H1 (cell line): ENCODE measurements around the gene JMJD8. TPM values are rescaled to one million over a fixed set of nuclear protein-coding genes. Genes with fewer than 3 reads are reported as not detected.
A peak's percentile ranks its signal among the peaks of the same experiment; 100 is the strongest.

Experiments used
- ASH2L ChIP-seq: fragments of 200-600, 300-600 bp; sonication (generic); IDR thresholded peaks from one replicate; pipeline ENCODE4 v1.7.1; 2017; ENCODE audit warnings: low read length
- BACH1 ChIP-seq: IDR thresholded peaks from 2 replicates; pipeline ENCODE4 v1.6.1; 2012; ENCODE audit warnings: low read length, improper control_type of control experiment
- CTBP2 ChIP-seq: IDR thresholded peaks from 2 replicates; pipeline ENCODE4 v1.7.0; 2011; ENCODE audit warnings: borderline replicate concordance, mild to moderate bottlenecking, moderate library complexity, mixed read lengths, low read length; ENCODE audit not compliant: insufficient read depth, insufficient read length
- CTCF ChIP-seq, 3 experiments: IDR thresholded peaks; 1 replicate in 2 of 3; 2 replicates in 1 of 3; pipeline versions ENCODE4 v1.5.1 to v1.6.1; 2011; ENCODE audit warnings: low read length in 3 of 3, mild to moderate bottlenecking in 3 of 3, inconsistent platforms in 2 of 3, low read depth in 1 of 3, moderate library complexity in 1 of 3; ENCODE audit not compliant: insufficient read depth in 1 of 3; ENCODE audit errors: control extremely low read depth in 1 of 3
- E2F6 ChIP-seq: IDR thresholded peaks from 2 replicates; pipeline ENCODE4 v1.6.1; 2012; ENCODE audit warnings: inconsistent platforms
- EGR1 ChIP-seq: IDR thresholded peaks from 2 replicates; pipeline ENCODE4 v1.6.1; 2011; ENCODE audit warnings: low read depth, low read length, borderline replicate concordance
- FOSL1 ChIP-seq: IDR thresholded peaks from 2 replicates; pipeline ENCODE4 v1.6.1; 2011; ENCODE audit warnings: mild to moderate bottlenecking, low read depth, low read length, moderate library complexity; ENCODE audit not compliant: insufficient read depth
- GABPA ChIP-seq: IDR thresholded peaks from 2 replicates; pipeline ENCODE4 v1.6.1; 2011; ENCODE audit warnings: mild to moderate bottlenecking, low read length, moderate library complexity, borderline replicate concordance; ENCODE audit not compliant: insufficient read depth
- KDM5A ChIP-seq: fragments of 200-600 bp; IDR thresholded peaks from 2 replicates; pipeline ENCODE4 v1.7.1; 2012; ENCODE audit warnings: mild to moderate bottlenecking, low read length, inconsistent platforms, mixed read lengths
- NANOG ChIP-seq: IDR thresholded peaks from 2 replicates; pipeline ENCODE4 v1.6.1; 2011; ENCODE audit warnings: low read length, low read depth, mild to moderate bottlenecking, inconsistent platforms; ENCODE audit not compliant: insufficient read depth, poor library complexity, severe bottlenecking
- RAD21 ChIP-seq, 2 experiments: IDR thresholded peaks in 1 of 2; conservative IDR thresholded peaks in 1 of 2; 2 replicates each; pipeline ENCODE4 v1.6.1; 2011; ENCODE audit warnings: low read depth in 2 of 2, low read length in 2 of 2, improper control_type of control experiment in 1 of 2, inconsistent platforms in 1 of 2, mild to moderate bottlenecking in 1 of 2, moderate library complexity in 1 of 2
- RBBP5 ChIP-seq: IDR thresholded peaks from 2 replicates; pipeline ENCODE4 v1.7.1; 2012; ENCODE audit warnings: low read depth, mild to moderate bottlenecking, inconsistent platforms, low read length, moderate library complexity, borderline replicate concordance
- RXRA ChIP-seq: IDR thresholded peaks from 2 replicates; pipeline ENCODE4 v1.6.1; 2011; ENCODE audit warnings: low read depth, mild to moderate bottlenecking, low read length, moderate library complexity; ENCODE audit not compliant: insufficient read depth
- SAP30 ChIP-seq: fragments of 300-600 bp; sonication (generic); IDR thresholded peaks from 2 replicates; pipeline ENCODE4 v1.7.1; 2012; ENCODE audit warnings: low read length, moderate library complexity, mild to moderate bottlenecking, inconsistent platforms; ENCODE audit not compliant: insufficient read depth, insufficient replicate concordance
- SP1 ChIP-seq: IDR thresholded peaks from 2 replicates; pipeline ENCODE4 v1.6.1; 2011; ENCODE audit warnings: low read depth, low read length
- SP2 ChIP-seq: IDR thresholded peaks from 2 replicates; pipeline ENCODE4 v1.6.1; 2012; ENCODE audit warnings: mild to moderate bottlenecking, low read length, inconsistent platforms
- TAF1 ChIP-seq: IDR thresholded peaks from 2 replicates; pipeline ENCODE4 v1.6.1; 2011; ENCODE audit warnings: mild to moderate bottlenecking, low read depth, low read length
- USF2 ChIP-seq: IDR thresholded peaks from 2 replicates; pipeline ENCODE4 v1.6.1; 2011; ENCODE audit warnings: low read length, improper control_type of control experiment
- polyA plus RNA-seq, 7 experiments: library from polyadenylated mRNA; depleted of rRNA in 3 of 7; stranded (reverse) in 5 of 7; unstranded in 2 of 7; fragments of >200 nt in 5 of 7; fragments of 200-250 nt in 2 of 7; gene quantifications; 1 replicate in 5 of 7; 2 replicates in 1 of 7; 4 replicates in 1 of 7; pipeline versions ENCODE4 v1.2.1 to v1.2.3, GENCODE V29; 2011 to 2013; ENCODE audit warnings: missing spikeins in 2 of 7, mixed read lengths in 2 of 7
- total RNA-seq: library from RNA; stranded (reverse); fragmentation: NEBNext Ultra II Directional; extraction: Animal tissue kit (Norgen Biotek cat#: 25700); gene quantifications from 2 replicates; pipeline ENCODE4 v1.2.1, GENCODE V29; 2021

JMJD8 gene
- total and polyA plus RNA-seq, 2 of the 8 experiments (the other 6 are each of a cell fraction or from before 2014, with no cell fraction given) = 46.4 to 87.4 TPM

GRCh38 chr16:667780-668518, 16.2 kb downstream of the JMJD8 start, which contains the start of gene RHOT2 (continued):
- TF ChIP-seq RAD21 (IDR thresholded peaks at IDR 0.05 in 1 of 2, conservative IDR thresholded peaks at IDR 0.05 in 1 of 2; ENCODE audit: low read depth in 2 of 2, low read length in 2 of 2) = peak; percentile 34 to 65; a peak in 3 of 4 replicates
- TF ChIP-seq RBBP5 = no peak
- peak; percentile 69; the same call in 1 of the 2 replicates for TF ChIP-seq TAF1
- peak; percentile 39; the same call in 1 of the 2 replicates for TF ChIP-seq FOSL1
- no peak; the same call in 1 of the 2 replicates for TF ChIP-seq E2F6
- TF ChIP-seq SAP30 = no peak
- TF ChIP-seq SP2 = peak; percentile 92
- TF ChIP-seq BACH1 = no peak
- peak; percentile 35 for TF ChIP-seq NANOG
- peak; percentile 98 for TF ChIP-seq GABPA
- TF ChIP-seq CTCF (IDR thresholded peaks at IDR 0.05; ENCODE audit: control extremely low read depth in 1 of 3, insufficient read depth in 1 of 3, low read depth in 1 of 3, low read length in 3 of 3) = peak in 2 of 3 experiments; percentile 85 to 99; a peak in 3 of 4 replicates
- TF ChIP-seq KDM5A = no peak; the same call in 1 of the 2 replicates
- no peak for TF ChIP-seq USF2
- peak; percentile 95 for TF ChIP-seq EGR1
- no peak for TF ChIP-seq RXRA
- peak; percentile 51 for TF ChIP-seq ASH2L
- TF ChIP-seq CTBP2 = no peak
- peak; percentile 48; the same call in 1 of the 2 replicates for TF ChIP-seq SP1
